GM18868 (cell line): ENCODE measurements around the gene IFNL4.
"Not testable (repeated sequence)": the region's sequence is repeated elsewhere in the genome, so short reads cannot be mapped to it uniquely, and the experiment has no call there.

Experiments
- ATAC-seq: cut with Tn5 transposase; IDR thresholded peaks from one replicate; pipeline ENCODE4 v1.9.1; 2021; ENCODE audit warnings: mild to moderate bottlenecking, moderate library complexity; ENCODE audit not compliant: unreplicated experiment

Gene IFNL4

GRCh38 chr19:39248806-39249205 lies at the start of gene IFNL4:
IFNL4 (minus strand) TSS chr19:39248856.
- ATAC-seq, result no peak

GRCh38 chr19:39297931-39298634 lies 49.4 kb upstream of the IFNL4 start:
- ATAC-seq, result no peak

GRCh38 chr19:39296906-39297305 lies 48.2 kb upstream of the IFNL4 start:
- ATAC-seq, result no peak

GRCh38 chr19:39296055-39296645 lies 47.5 kb upstream of the IFNL4 start, which contains the start of gene IFNL1:
IFNL1 (plus strand) TSS chr19:39296407; CDS start chr19:39296422, 15 bp downstream.
- no peak for ATAC-seq

- ATAC-seq, result no peak
Observed at GRCh38 chr19:39293394-39293793, 44.7 kb upstream of the IFNL4 start.

GRCh38 chr19:39284032-39284431 lies 35.4 kb upstream of the IFNL4 start:
- no peak for ATAC-seq

- ATAC-seq, result no peak
Observed at GRCh38 chr19:39282021-39282420, 33.4 kb upstream of the IFNL4 start.

GRCh38 chr19:39277598-39277997 lies 28.9 kb upstream of the IFNL4 start:
- ATAC-seq, result no peak

- no peak for ATAC-seq
Observed at GRCh38 chr19:39276740-39277139, 28.1 kb upstream of the IFNL4 start.

- no peak for ATAC-seq
Observed at GRCh38 chr19:39275578-39275977, 26.9 kb upstream of the IFNL4 start.

GRCh38 chr19:39273859-39274258 lies 25.2 kb upstream of the IFNL4 start:
- ATAC-seq, result not testable (repeated sequence)

GRCh38 chr19:39270036-39270871 lies 21.6 kb upstream of the IFNL4 start:
- no peak for ATAC-seq

- ATAC-seq, result not testable (repeated sequence)
Observed at GRCh38 chr19:39269369-39269768, 20.7 kb upstream of the IFNL4 start.

- ATAC-seq, result not testable (repeated sequence)
Observed at GRCh38 chr19:39268531-39269223, 20.0 kb upstream of the IFNL4 start.

- not testable (repeated sequence) for ATAC-seq
Observed at GRCh38 chr19:39268085-39268484, 19.4 kb upstream of the IFNL4 start, which contains the start of gene IFNL2. IFNL2 (plus strand) TSS chr19:39268396; CDS start chr19:39268569, 173 bp downstream.

GRCh38 chr19:39265321-39265916 lies 16.8 kb upstream of the IFNL4 start:
- no peak for ATAC-seq

GRCh38 chr19:39264306-39265290 lies 15.9 kb upstream of the IFNL4 start:
- no peak for ATAC-seq

- ATAC-seq, result no peak
Observed at GRCh38 chr19:39263912-39264305, 15.3 kb upstream of the IFNL4 start.

- ATAC-seq, result no peak
Observed at GRCh38 chr19:39262496-39262895, 13.8 kb upstream of the IFNL4 start.
